ENCODE data around the gene PPM1M. TPM values are rescaled to one million over a fixed set of nuclear protein-coding genes. Genes with fewer than 3 reads are reported as not detected.
A peak's percentile ranks its signal among the peaks of the same experiment; 100 is the strongest.

Gene PPM1M
- total RNA-seq, 1 donor from 2014 or later, result 53.4 TPM

- no peaks in the 10 kb centered on the region for H3K27me3 ChIP-seq (ENCODE audit: low read depth)
- H3K27ac ChIP-seq, result no peak overlapping the region
- DNase-seq, result peak; percentile 16
- no peak overlapping the region for H3K4me3 ChIP-seq
- intact Hi-C loops (cut with DNase I), result no loop called here
- no peak for ATAC-seq
- no peak for TF ChIP-seq CTCF (IDR thresholded peaks at IDR 0.05)
- no peaks in the 10 kb centered on the region for H3K9me3 ChIP-seq
- H3K4me1 ChIP-seq, result peaks cover 11% of the 10 kb centered on the region
- peaks cover 36% of the 10 kb centered on the region for H3K36me3 ChIP-seq
Observed at GRCh38 chr3:52293491-52294319, 48.1 kb downstream of the PPM1M start.

- no peak for ATAC-seq
- H3K9me3 ChIP-seq, result no peaks in the 10 kb centered on the region
- H3K4me1 ChIP-seq, result peaks cover 8% of the 10 kb centered on the region
- H3K4me3 ChIP-seq, result no peak overlapping the region
- intact Hi-C loops (cut with DNase I), result no loop called here
- no peaks in the 10 kb centered on the region for H3K27me3 ChIP-seq (ENCODE audit: low read depth)
- no peak for TF ChIP-seq CTCF (IDR thresholded peaks at IDR 0.05)
- peaks cover 36% of the 10 kb centered on the region for H3K36me3 ChIP-seq
- peak; percentile 18 for DNase-seq
- H3K27ac ChIP-seq, result no peak overlapping the region
Observed at GRCh38 chr3:52294320-52295150, 49.0 kb downstream of the PPM1M start.

GRCh38 chr3:52295671-52296208 is 50.2 kb downstream of the PPM1M start:
- intact Hi-C loops (cut with DNase I), result no loop called here
- DNase-seq, result peak; percentile 6
- no peak for TF ChIP-seq CTCF (IDR thresholded peaks at IDR 0.05)
- Histone ChIP-seq H3K4me1 (peaks cover 17% of the 10 kb centered on the region), H3K36me3 (peaks cover 34% of the 10 kb centered on the region), H3K27me3 (ENCODE audit: low read depth) (no peaks in the 10 kb centered on the region), H3K27ac (no peak overlapping the region), H3K9me3 (no peaks in the 10 kb centered on the region), H3K4me3 (no peak overlapping the region)
- ATAC-seq, result no peak

- H3K27ac ChIP-seq, result no peak overlapping the region
- no peaks in the 10 kb centered on the region for H3K27me3 ChIP-seq (ENCODE audit: low read depth)
- no peaks in the 10 kb centered on the region for H3K9me3 ChIP-seq
- H3K4me1 ChIP-seq, result peaks cover 17% of the 10 kb centered on the region
- DNase-seq, result no peak
- ATAC-seq, result no peak
- peaks cover 16% of the 10 kb centered on the region for H3K36me3 ChIP-seq
- no peak for TF ChIP-seq CTCF (IDR thresholded peaks at IDR 0.05)
- intact Hi-C loops (cut with DNase I), result no loop called here
- H3K4me3 ChIP-seq, result no peak overlapping the region
Observed at GRCh38 chr3:52297242-52298148, 51.9 kb downstream of the PPM1M start.

Data from lower lobe of right lung (tissue), 2 donors.